Mesendoderm (in vitro differentiated cells): ENCODE results near the gene GALNTL6.

Experiments
- DNase-seq: peaks from one replicate; pipeline ENCODE4 v3.0.0; 2013
- H2AK5ac ChIP-seq: 2 replicates; pipeline ENCODE4 v1.6.1; 2013; ENCODE audit warnings: low read length, inconsistent platforms
- H2BK120ac ChIP-seq: 2 replicates; pipeline ENCODE4 v1.6.1; 2013; ENCODE audit warnings: low read depth, mild to moderate bottlenecking, low read length, moderate library complexity, mixed read lengths
- H2BK15ac ChIP-seq: replicated peaks from 2 replicates; pipeline ENCODE4 v1.6.1; 2013; ENCODE audit warnings: low read depth, mild to moderate bottlenecking, moderate library complexity
- H2BK5ac ChIP-seq: 2 replicates; pipeline ENCODE4 v1.6.1; 2013; ENCODE audit warnings: low read length, inconsistent platforms
- H3K18ac ChIP-seq: 2 replicates; pipeline ENCODE4 v1.6.1; 2013; ENCODE audit warnings: mild to moderate bottlenecking, low read length, mixed read lengths
- H3K23ac ChIP-seq: one replicate; pipeline ENCODE4 v1.6.1; 2013; ENCODE audit warnings: low read length
- H3K27ac ChIP-seq: 2 replicates; pipeline ENCODE4 v1.5.1; 2013; ENCODE audit warnings: low read depth, mild to moderate bottlenecking, inconsistent platforms, low read length, moderate library complexity
- H3K27me3 ChIP-seq: 2 replicates; pipeline ENCODE4 v1.6.1; 2013; ENCODE audit warnings: low read length, control low read depth, mild to moderate bottlenecking, inconsistent platforms; ENCODE audit not compliant: insufficient read depth, poor library complexity
- H3K36me3 ChIP-seq: 2 replicates; pipeline ENCODE4 v1.6.1; 2013; ENCODE audit warnings: low read length, inconsistent platforms; ENCODE audit not compliant: control insufficient read depth, insufficient read depth
- H3K4ac ChIP-seq: one replicate; pipeline ENCODE4 v1.6.1; 2013; ENCODE audit warnings: low read depth, mild to moderate bottlenecking, low read length, moderate library complexity
- H3K4me1 ChIP-seq: 2 replicates; pipeline ENCODE4 v1.6.1; 2013; ENCODE audit warnings: low read depth, low read length, inconsistent platforms; ENCODE audit not compliant: control insufficient read depth
- H3K4me2 ChIP-seq: 2 replicates; pipeline ENCODE4 v1.6.1; 2013; ENCODE audit warnings: low read length
- H3K4me3 ChIP-seq: 2 replicates; pipeline ENCODE4 v1.5.1; 2013; ENCODE audit warnings: mild to moderate bottlenecking, low read length
- H3K56ac ChIP-seq: one replicate; pipeline ENCODE4 v1.6.1; 2013; ENCODE audit warnings: low read length
- H3K79me1 ChIP-seq: 2 replicates; pipeline ENCODE4 v1.6.1; 2013; ENCODE audit warnings: low read length, inconsistent platforms
- H3K79me2 ChIP-seq: 2 replicates; pipeline ENCODE4 v1.6.1; 2013; ENCODE audit warnings: mild to moderate bottlenecking, low read length; ENCODE audit not compliant: control insufficient read depth, insufficient read depth
- H3K9ac ChIP-seq: 2 replicates; pipeline ENCODE4 v1.6.1; 2013; ENCODE audit warnings: low read length, inconsistent platforms
- H4K5ac ChIP-seq: one replicate; pipeline ENCODE4 v1.6.1; 2013; ENCODE audit warnings: low read length
- H4K8ac ChIP-seq: one replicate; pipeline ENCODE4 v1.6.1; 2013; ENCODE audit warnings: low read depth, mild to moderate bottlenecking, control low read depth, low read length, moderate library complexity
- WGBS: extraction: QIAGEN DNeasy Blood & Tissue Kit; methylation state at CpG from one replicate; pipeline ENCODE4 v1.1.7; 2013; ENCODE audit warnings: low lambda C conversion rate, missing lambda C conversion rate; ENCODE audit not compliant: insufficient coverage; ENCODE audit errors: extremely low coverage; 5-methylcytosine and 5-hydroxymethylcytosine counted together

GALNTL6 gene

DNA sequence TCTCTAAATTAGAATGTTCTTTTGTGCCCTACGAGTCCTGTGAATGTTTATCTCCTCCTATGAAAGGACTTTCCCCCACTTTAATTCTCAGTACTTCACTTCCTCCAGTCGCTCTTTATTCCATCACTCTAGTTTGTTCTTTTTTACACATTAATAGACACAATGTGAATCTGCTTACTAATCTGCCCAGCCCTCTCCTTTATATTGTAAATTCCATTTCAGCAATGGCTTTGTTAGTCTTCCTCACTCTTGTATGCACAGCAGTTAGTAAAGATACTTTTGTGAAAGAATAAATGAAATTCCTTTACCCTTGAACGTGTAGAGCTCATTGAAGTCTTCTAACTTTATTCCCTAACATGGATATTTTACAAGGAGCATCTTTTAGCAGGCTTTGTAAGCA is 255.3 kb downstream of the GALNTL6 start:
- no peaks in the 10 kb centered on the region for H3K79me2 ChIP-seq
- no peak overlapping the region for H3K56ac ChIP-seq
- WGBS = no CpG with 5 or more reads among the region's 3 CpGs
- H3K4me3 ChIP-seq = no peak overlapping the region
- H3K36me3 ChIP-seq = no peaks in the 10 kb centered on the region
- no peaks in the 10 kb centered on the region for H3K4me1 ChIP-seq
- no peak overlapping the region for H3K9ac ChIP-seq
- H3K4ac ChIP-seq = no peak overlapping the region
- no peak overlapping the region for H2AK5ac ChIP-seq
- H2BK5ac ChIP-seq = no peak overlapping the region
- H3K23ac ChIP-seq = no peak overlapping the region
- H2BK120ac ChIP-seq = no peak overlapping the region
- H3K27ac ChIP-seq = no peak overlapping the region
- H3K27me3 ChIP-seq = no peaks in the 10 kb centered on the region
- H3K18ac ChIP-seq = no peak overlapping the region
- H4K8ac ChIP-seq = no peak overlapping the region
- DNase-seq = no peak
- H2BK15ac ChIP-seq = no peak overlapping the region
- H3K4me2 ChIP-seq = no peak overlapping the region
- no peak overlapping the region for H4K5ac ChIP-seq
- no peaks in the 10 kb centered on the region for H3K79me1 ChIP-seq

DNA sequence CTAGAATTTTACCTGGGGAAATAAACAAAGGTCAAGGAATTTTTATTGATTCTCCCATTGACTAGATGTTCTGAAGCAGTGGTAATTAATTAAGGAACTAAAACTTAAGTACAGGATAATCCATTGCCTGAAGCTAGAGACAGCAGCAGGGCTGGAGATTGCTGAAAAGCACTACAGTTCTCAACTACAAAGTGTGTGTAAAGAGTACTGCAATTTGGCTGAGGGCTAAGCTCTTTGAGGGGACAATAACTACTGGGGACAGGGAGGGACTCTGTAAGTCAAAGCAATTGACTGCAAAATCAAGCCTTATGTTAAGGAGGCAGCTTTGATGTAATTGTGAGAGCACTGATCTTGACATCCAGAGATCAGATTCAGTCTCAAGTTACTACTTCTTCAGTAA is 260.4 kb downstream of the GALNTL6 start:
- no peaks in the 10 kb centered on the region for H3K36me3 ChIP-seq
- peak; percentile 37 for DNase-seq
- no peak overlapping the region for H3K4me3 ChIP-seq
- H2AK5ac ChIP-seq = no peak overlapping the region
- no peak overlapping the region for H3K4me2 ChIP-seq
- H3K4me1 ChIP-seq = no peaks in the 10 kb centered on the region
- no peak overlapping the region for H3K56ac ChIP-seq
- H3K4ac ChIP-seq = no peak overlapping the region
- no peak overlapping the region for H3K27ac ChIP-seq
- H3K9ac ChIP-seq = no peak overlapping the region
- H4K8ac ChIP-seq = no peak overlapping the region
- no peak overlapping the region for H2BK120ac ChIP-seq
- no peak overlapping the region for H4K5ac ChIP-seq
- H3K18ac ChIP-seq = no peak overlapping the region
- H3K79me1 ChIP-seq = no peaks in the 10 kb centered on the region
- no peak overlapping the region for H2BK15ac ChIP-seq
- H3K79me2 ChIP-seq = no peaks in the 10 kb centered on the region
- H2BK5ac ChIP-seq = no peak overlapping the region
- H3K27me3 ChIP-seq = no peaks in the 10 kb centered on the region
- no peak overlapping the region for H3K23ac ChIP-seq

DNA sequence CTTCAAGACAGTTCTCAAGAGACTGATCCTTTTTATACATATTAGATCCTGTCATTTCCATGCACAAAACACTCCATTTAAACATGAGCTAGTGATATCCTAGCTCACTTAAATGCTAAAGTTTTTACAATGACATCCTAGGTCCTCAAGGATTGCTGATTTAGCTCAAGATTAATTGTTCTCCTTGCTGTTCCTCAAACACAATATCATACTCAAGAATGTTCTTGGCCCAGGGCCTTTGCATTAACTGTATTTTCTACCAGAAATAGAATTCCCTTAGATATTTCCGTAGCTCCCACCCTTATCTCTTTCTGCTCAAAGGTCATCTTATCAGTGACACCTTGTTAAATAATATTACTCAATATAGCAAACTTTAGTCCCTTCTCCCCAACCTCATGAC is 270.1 kb downstream of the GALNTL6 start:
- Histone ChIP-seq H3K36me3 (no peaks in the 10 kb centered on the region), H2BK15ac (no peak overlapping the region), H3K4me2 (no peak overlapping the region), H3K4me1 (no peaks in the 10 kb centered on the region), H2AK5ac (no peak overlapping the region), H3K79me2 (no peaks in the 10 kb centered on the region), H4K5ac (no peak overlapping the region), H4K8ac (no peak overlapping the region), H3K27ac (no peak overlapping the region), H3K27me3 (no peaks in the 10 kb centered on the region), H2BK5ac (no peak overlapping the region), H3K4ac (no peak overlapping the region), H3K79me1 (no peaks in the 10 kb centered on the region), H2BK120ac (no peak overlapping the region), H3K56ac (no peak overlapping the region), H3K4me3 (no peak overlapping the region), H3K23ac (no peak overlapping the region), H3K18ac (no peak overlapping the region), H3K9ac (no peak overlapping the region)
- no CpG with 5 or more reads among the region's 1 CpG for WGBS
- no peak for DNase-seq

DNA sequence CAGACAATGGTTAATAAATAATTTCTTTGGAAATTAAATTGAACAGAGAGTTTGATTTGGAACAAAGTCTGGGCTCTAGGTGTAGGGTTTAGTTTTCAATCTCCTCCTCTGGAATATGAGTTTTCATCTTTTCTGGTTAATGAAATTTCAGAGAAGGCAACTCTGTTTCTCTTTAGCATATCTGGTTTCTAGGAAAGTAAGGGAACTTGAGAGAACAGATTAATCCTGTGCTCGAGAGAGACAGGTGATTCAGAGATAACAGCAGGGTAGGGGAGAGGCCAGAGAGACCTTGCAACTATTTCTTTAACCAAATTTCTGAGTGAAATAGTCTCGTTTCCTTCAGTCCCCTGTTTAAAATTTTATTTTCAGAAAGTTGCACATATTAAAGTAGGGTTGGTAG is 275.4 kb downstream of the GALNTL6 start:
- no CpG with 5 or more reads among the region's 2 CpGs for WGBS
- H3K18ac ChIP-seq = no peak overlapping the region
- no peak overlapping the region for H3K56ac ChIP-seq
- no peak overlapping the region for H4K8ac ChIP-seq
- H3K9ac ChIP-seq = no peak overlapping the region
- H3K36me3 ChIP-seq = no peaks in the 10 kb centered on the region
- H2BK120ac ChIP-seq = no peak overlapping the region
- H3K23ac ChIP-seq = no peak overlapping the region
- no peaks in the 10 kb centered on the region for H3K79me1 ChIP-seq
- H3K27me3 ChIP-seq = no peaks in the 10 kb centered on the region
- no peak overlapping the region for H3K4me2 ChIP-seq
- DNase-seq = no peak
- H2AK5ac ChIP-seq = no peak overlapping the region
- no peaks in the 10 kb centered on the region for H3K79me2 ChIP-seq
- H2BK15ac ChIP-seq = no peak overlapping the region
- no peak overlapping the region for H3K27ac ChIP-seq
- H4K5ac ChIP-seq = no peak overlapping the region
- no peak overlapping the region for H3K4me3 ChIP-seq
- H2BK5ac ChIP-seq = no peak overlapping the region
- no peak overlapping the region for H3K4ac ChIP-seq
- H3K4me1 ChIP-seq = no peaks in the 10 kb centered on the region

DNA sequence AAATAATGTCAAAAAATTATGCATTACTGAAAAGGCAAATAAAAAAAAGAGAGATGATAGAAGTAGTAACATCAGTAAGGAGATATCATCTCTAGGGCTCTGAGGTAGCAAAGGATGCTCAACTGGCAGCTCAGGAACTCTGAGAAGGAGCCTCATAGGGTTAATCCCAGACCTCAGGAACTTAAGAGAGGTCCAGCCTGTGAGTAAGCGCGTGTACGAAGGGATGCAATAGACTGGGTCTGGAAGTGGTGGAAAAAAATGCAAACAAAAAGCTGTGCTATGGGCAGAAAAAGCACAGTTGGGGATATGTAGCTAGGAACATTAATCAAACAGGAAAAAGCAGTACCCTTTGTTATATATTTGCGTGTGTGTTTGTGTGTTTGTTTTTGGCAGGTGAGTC is 282.0 kb downstream of the GALNTL6 start:
- H3K27me3 ChIP-seq = no peaks in the 10 kb centered on the region
- no peak overlapping the region for H3K23ac ChIP-seq
- H2BK15ac ChIP-seq = no peak overlapping the region
- no CpG with 5 or more reads among the region's 4 CpGs for WGBS
- no peak overlapping the region for H2AK5ac ChIP-seq
- no peak overlapping the region for H3K4me2 ChIP-seq
- no peak overlapping the region for H2BK5ac ChIP-seq
- no peak overlapping the region for H3K4me3 ChIP-seq
- H3K79me1 ChIP-seq = no peaks in the 10 kb centered on the region
- H2BK120ac ChIP-seq = no peak overlapping the region
- H4K5ac ChIP-seq = no peak overlapping the region
- H3K79me2 ChIP-seq = no peaks in the 10 kb centered on the region
- H3K56ac ChIP-seq = no peak overlapping the region
- H3K4me1 ChIP-seq = no peaks in the 10 kb centered on the region
- no peak overlapping the region for H4K8ac ChIP-seq
- H3K27ac ChIP-seq = no peak overlapping the region
- no peak overlapping the region for H3K18ac ChIP-seq
- no peaks in the 10 kb centered on the region for H3K36me3 ChIP-seq
- DNase-seq = no peak
- H3K4ac ChIP-seq = no peak overlapping the region
- H3K9ac ChIP-seq = no peak overlapping the region

DNA sequence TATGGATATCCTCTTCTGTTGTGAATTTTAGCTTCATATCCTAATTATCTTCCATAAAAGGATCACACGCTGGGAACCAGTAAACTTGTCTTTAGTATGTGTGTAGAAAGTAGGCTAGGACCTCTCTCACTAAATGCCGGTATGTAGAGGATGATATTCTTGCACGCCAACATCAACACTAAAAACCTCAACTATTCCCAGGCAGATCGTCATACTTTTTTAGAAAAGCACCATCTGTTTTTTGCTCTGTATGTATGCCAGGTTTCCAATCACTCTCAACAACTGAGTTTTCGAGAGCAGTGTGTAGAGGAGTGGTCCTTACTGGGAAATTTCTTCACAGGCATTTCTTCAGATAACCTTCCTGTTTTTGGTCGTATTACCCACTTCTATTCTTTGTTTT is 283.6 kb downstream of the GALNTL6 start:
- Histone ChIP-seq H4K8ac (no peak overlapping the region), H3K4me1 (no peaks in the 10 kb centered on the region), H3K4me3 (no peak overlapping the region), H3K4ac (no peak overlapping the region), H3K23ac (no peak overlapping the region), H2BK120ac (no peak overlapping the region), H3K4me2 (no peak overlapping the region), H3K27ac (no peak overlapping the region), H3K79me2 (no peaks in the 10 kb centered on the region), H2BK5ac (no peak overlapping the region), H3K27me3 (no peaks in the 10 kb centered on the region), H2AK5ac (no peak overlapping the region), H2BK15ac (no peak overlapping the region), H3K18ac (no peak overlapping the region), H3K9ac (no peak overlapping the region), H4K5ac (no peak overlapping the region), H3K79me1 (no peaks in the 10 kb centered on the region), H3K36me3 (no peaks in the 10 kb centered on the region), H3K56ac (no peak overlapping the region)
- no CpG with 5 or more reads among the region's 6 CpGs for WGBS
- DNase-seq = no peak
